Breast epithelium (tissue), 3 donors: ENCODE results near the gene SERPINA5.

Experiments
- POLR2A ChIP-seq: fragments of 450-650 bp; IDR thresholded peaks from one replicate; pipeline ENCODE4 v1.6.1; 2016; ENCODE audit warnings: antibody characterized with exemption, mild to moderate bottlenecking, moderate library complexity
- POLR2AphosphoS5 ChIP-seq, 3 donors: sonication (generic); formaldehyde crosslinking; IDR thresholded peaks; one replicate each; pipeline ENCODE4 v1.6.1; 2017; ENCODE audit warnings: antibody characterized with exemption in 3 of 3

GRCh38 chr14:94564381-94564780, 16.8 kb upstream of the SERPINA5 start:
- TF ChIP-seq POLR2AphosphoS5 (IDR thresholded peaks at IDR 0.05): no peak
- no peak for TF ChIP-seq POLR2A
